HG03354 (cell line): ENCODE measurements around the gene NHP2.

Experiments
- ATAC-seq: cut with Tn5 transposase; IDR thresholded peaks from one replicate; pipeline ENCODE4 v1.9.1; 2021; ENCODE audit warnings: mild to moderate bottlenecking; ENCODE audit not compliant: unreplicated experiment, poor library complexity, severe bottlenecking

Gene NHP2

DNA sequence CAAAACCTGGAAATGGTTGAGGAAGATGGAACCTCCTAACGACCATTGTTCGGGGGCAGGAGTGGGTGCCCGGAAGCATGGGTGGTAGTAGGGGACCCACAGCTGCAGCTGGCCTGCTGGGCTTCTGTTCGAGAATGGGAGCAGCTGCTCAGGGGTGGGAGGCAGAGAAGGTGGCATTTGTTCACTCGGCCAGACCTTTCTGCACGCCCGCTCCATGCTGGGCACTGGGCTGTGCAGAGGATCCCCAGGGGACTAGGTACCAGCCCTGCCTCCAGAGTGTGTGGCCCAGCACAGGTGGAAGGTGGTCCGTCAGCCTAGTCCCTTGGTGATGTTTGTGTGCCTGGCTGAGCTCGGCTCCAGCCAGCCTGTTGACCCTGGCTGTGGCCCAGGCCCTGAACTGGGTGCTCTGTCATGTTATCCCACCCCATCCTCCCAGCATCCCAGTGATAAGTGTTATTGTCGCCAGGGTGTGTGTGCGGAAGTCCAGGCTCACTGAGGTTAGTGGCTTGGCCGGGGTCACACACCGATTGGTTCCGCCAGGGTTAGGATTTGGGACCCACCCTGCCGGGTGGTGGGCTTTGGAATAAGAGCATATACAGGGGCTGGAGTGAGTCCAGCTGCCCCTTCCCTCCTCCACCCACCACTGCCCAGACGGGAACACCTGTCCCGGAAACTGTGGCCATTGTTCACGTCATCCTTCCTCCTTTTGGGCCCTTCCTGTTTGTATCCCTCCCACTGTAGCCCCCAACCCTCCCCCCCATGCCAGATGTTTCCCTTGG lies 35.6 kb downstream of the NHP2 start:
- ATAC-seq = no peak

DNA sequence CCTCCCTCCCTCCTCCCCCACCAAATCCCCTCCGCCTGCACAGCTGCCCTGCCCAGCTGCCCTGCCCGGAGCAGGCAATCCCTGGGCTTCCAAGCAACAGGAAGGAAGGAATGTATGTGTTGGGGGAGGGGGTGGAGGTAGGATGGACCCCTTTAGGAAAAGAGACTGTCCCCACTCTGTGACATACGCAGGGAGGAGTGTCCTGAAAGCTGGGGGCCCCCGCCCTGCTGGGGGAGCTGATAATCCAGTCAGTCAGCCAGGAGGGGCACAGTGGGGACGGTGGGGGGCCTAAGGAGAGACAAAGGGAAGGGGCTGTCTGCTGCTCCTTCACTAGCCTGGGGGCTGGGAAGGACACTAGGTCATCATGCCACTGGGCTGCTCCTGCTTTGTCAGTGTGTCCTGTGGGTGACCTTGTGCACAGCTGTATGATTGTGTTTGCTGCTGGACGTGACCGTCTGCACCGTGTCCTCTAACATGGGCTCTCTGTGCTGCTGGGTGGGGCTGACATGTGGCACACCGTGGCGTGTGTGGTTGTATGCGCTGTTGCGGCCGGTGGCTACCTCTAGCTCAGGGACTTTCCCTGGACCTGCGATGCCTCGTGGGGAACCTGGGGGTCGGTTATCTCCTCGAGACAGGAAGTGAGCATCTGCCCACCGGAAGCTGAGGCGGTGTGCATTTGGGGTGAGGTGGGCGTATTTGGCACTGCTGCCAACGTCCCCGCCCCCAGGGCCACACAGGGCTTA lies 37.4 kb downstream of the NHP2 start:
- no peak for ATAC-seq

DNA sequence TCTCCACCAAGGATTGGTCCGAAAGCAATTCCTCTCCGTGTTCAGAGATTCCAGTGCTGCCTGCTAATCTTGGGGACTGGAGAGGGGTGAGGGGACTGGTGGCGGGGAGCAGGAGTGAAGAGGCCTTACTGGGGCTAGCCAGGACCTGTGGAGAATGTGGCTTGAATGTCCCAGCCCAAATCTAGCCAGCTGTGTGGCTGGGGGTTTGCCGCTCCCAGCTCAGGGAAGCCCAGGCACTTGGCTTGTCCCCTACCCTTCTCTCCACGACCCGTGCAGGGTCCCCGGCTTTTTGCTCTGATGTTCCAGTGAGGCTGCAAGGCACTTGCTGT lies 37.9 kb downstream of the NHP2 start:
- no peak for ATAC-seq

DNA sequence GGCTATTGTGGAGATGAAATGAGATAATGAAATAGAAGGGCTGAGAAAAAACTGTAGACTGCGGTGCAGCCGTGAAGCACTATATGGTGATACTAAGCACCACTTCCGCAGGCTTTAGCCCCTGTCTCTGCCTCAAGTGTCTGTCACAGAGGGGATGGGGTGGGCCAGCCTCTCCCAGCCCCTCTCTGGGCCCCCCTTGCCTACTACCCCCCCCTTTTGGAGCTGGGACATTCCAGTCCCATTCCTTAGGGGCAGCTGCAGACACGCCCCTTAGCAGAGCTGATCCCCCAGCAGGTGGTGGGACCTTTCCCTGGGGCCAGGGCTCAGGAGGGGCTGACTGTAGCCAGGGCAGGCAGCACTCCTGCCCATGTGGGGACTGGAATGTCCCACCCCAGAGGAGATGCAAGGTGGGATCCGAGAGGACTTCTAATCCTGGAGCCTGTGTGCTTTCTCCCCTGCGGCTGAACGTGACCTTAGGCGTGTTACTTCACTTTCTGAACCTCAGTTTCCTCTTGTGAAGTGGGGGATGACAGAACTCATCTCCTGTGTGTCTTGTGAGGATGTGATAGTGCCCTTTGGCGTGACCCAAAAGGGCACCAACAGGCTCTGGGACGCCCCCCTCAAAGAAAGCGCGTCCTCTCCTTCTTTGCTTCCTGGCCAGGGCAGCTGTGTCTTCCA lies 38.4 kb downstream of the NHP2 start:
- no peak for ATAC-seq

DNA sequence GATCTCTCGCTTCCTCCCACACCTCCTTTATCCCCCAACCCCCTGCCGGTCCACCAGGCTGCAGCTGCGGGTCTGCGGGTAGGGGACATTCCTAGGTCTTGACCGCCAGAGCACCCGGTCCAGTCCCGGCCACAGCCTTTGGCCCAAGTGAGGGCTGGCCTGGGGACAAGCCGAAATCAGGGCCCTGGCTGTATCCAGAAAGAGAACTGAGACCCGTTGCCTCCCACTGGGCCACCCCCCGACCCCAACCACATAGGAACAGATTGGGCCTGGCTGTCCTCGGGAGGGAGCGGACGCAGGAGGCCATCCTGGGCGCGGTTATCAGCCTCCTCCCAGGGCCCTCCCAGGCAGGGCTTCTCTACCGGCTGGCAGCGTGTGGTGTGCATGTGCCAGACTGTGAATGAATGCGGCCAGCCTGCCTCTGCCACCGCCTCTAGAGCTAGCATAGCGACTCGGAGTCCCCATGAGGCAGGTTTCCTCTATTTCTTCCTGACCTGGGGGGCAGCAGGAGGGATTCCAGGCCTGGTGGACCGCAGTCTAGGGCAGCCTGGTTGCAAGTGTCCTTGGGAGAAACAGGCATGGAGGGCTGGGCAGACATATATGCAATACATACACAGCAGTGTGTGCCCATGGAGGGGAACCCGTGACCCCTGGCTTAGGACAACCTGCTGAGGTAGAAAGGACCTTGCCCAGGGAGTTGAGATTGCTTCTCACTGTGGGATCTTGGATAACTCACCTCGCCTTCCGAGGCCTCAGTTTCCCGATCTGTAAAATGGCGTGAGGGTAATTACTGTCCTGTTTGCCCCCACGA lies 39.2 kb downstream of the NHP2 start:
- ATAC-seq = no peak

DNA sequence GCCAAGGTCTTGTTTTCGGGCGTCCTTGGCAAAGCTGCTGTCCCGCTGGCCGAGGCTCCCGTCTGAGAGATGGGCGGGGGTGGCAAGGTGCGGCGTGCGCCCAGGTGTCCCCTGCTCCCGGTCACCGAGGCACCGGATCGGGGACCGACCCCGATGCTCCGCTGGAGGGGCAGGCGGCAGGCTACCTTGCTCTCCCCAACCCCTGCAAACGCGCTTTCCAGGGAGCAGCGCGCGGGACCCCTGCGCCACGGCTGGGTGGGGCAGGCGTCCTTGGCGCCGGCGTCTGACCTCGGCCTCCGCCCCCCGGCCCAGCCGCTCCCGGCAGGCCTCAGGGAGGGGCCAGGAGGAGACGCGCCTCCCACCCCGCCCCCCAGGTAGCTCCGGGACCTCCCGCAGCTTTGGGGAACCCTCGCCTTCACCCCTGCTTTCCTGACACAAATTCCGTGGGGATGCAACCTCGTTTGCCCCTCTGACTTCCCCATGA lies 39.8 kb downstream of the NHP2 start:
- no peak for ATAC-seq

DNA sequence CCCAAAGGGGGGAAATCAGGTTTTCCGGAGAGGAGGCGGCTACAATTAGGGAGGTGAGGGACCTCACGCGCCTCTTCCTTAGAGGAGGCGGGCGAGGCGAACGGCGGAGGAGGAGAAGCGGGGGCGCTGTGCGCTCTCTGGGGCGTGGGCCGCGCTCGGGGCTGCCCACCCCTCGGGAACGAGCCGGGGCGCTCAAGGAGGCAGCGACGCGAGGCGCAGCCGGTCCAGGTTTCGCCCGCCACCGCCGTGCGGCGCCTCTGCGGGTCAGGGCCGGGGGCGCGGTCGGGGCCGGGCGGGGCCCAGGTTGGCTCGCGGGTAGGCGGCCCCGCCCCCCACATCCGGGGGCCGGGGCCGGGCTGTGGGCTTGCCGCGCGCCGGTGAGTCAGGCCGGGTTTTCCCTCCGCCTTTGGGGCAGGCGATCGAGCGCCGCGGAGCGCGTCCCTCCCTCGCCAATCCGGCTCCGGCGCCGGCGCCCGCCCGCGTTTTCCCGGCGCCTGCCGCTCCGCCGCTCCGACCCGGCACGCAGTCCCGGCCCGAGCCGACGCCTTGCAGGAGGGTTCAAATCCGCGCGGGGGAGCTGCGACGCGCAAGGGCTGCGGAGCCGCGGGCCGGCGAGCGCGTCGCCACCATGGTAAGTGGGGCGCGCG lies 40.4 kb downstream of the NHP2 start, which contains the start of gene N4BP3:
Gene N4BP3 (plus strand): TSS at position 392 of the 647 bp plus-strand sequence. CDS start 6,052 bp downstream, outside the sequence.
- ATAC-seq = peak; percentile 68

DNA sequence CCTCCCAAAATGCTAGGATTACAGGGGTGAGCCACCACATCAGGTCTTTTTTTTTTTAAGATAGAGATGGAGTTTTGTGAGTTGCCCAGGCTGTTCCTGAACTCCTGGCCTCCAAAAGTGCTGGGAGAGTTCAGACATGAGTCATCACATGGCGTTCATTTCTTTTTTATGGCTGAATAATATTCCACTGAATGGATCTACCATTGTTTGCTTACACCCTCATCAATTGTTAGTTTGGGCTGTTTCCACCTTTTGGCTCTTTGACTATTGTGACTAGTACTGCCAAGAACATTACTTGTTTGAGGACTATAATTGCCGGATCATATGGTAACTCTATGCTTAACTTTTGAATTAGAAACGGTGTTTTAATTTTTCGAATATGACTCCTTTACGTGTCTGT lies 41.1 kb downstream of the NHP2 start:
- no peak for ATAC-seq

DNA sequence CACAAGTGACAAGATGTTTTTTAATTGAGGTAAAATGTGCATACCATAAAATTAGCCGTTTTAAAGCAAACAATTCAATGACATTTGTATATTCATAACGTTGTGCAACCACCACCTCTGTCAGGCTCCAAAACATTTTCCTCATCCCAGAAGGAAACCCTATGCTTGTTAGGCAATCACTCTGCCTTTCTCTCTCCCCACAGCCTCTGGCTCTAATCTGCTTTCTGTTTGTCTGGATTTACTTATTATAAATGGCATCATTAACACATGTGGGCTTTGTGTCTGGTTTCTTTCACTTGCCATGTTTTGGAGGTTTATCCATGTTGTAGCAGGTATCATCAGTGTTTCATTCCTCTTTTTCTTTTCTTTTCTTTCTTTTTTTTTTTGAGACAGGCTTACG lies 41.8 kb downstream of the NHP2 start:
- ATAC-seq = no peak

DNA sequence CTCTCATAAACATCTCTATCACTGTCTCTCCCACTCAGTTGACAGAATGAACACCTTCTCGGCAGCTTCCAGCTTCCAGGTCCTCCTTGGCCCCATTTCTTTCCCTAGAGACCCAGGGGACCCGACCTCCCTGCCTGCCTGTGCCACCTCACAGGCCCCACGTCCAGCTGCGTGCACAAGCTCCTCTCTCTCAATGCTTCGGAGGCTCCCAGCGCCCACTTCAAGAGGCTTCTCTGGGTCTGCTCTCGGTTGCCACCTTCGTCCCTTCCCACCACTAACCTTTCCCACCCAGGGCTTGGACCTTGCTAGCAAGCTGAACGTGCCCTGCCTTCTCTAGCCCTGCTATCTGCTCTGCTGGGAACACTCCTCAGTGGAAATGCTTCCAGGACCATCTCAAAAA lies 43.2 kb downstream of the NHP2 start:
- no peak for ATAC-seq

DNA sequence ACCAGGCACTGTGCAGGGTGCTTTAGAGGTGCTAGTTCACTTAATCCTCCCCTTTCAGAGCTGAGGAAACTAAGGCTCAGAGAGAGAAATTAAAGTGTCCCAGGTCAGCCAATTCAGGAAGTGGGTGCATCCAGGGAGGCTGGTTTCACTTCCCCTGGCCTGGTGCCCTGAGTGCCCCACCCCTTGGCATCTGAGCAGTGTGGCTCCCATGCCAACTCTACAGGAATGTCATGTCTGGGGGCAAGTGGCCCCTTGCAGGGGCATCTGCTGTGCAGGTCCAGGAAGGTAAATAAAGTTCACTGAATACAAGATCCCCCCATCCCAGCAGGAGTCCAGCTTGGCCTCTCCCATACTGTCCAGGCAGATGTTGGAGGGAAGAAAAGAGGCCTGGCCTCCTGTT lies 44.7 kb downstream of the NHP2 start:
- no peak for ATAC-seq

DNA sequence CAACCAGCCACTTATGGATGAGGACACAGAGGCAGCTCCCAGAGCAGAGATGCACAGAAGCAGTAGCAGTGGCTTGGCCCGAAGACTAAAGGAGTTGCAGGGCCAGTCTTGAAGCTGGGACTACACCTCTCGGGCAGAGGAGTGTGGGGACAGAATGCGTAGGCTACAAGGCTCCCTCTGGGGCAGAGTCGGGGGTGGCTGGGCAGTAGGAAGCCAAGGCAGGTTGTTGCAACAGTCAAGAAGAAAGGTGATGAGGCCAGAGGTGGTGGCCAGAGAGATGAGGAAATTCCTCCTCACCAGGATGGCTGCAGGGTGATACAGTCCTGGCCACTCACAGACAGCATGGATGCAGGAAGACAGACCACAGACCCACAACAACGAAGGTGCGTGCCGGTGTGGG lies 45.2 kb downstream of the NHP2 start:
- no peak for ATAC-seq

DNA sequence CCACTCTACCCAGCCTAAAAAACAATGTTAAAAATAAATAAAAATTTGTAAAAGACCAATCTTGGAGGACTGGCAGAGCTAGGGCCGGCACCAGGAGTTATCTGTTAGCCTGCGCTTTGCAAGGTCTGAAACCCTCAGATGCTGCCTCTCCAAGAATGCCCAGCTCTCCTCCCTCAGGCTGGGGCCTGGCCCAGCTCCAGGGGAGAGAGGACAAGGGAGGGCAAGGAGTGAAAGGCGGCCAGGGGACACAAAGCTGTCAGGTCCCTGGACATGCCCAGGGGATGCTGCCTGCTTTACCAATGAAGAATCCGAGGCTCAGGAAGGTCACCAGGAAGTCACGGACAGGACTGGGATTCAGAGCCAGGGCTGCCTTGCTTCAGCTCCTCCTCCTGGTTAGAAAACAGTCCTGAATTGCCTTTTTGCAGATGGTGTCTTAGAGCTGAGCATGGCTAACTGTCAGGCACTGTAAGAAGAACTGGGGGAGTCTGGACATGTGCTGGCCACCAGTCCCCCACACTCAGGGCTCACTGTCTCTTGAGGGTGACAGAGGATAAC lies 45.9 kb downstream of the NHP2 start:
- ATAC-seq = no peak

DNA sequence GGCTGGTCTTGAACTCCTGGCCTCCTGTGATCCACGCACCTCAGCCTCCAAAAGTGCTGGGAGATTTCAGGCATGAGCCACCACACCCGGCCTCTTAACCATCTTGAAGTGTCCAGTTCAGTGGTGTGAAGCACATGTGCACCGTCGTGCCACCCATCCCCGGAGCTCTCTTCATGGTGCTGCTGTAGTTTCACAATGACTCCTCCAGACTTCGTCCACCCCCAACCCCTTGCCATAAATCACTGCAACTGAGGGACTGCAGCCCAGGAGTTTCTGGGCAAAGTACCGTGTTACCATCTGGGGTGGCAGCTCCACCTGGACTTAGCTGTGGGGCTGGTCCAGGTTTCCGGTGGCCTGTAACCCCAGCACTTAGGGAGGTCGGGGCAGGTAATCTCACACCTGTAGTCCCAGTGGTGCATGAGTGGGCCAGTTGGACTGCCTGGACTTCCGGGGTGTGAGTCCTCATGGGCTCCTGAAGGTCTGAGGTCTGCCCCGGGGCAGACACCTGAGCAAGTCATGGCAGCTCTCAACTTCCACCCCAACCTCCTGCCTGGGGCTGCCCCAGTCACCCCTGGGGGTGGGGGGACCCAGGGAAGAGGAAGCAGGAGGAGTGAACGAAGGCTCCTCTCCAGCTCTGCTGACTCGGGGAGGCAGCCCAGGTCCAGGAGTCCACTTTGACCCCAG lies 47.0 kb downstream of the NHP2 start:
- no peak for ATAC-seq

DNA sequence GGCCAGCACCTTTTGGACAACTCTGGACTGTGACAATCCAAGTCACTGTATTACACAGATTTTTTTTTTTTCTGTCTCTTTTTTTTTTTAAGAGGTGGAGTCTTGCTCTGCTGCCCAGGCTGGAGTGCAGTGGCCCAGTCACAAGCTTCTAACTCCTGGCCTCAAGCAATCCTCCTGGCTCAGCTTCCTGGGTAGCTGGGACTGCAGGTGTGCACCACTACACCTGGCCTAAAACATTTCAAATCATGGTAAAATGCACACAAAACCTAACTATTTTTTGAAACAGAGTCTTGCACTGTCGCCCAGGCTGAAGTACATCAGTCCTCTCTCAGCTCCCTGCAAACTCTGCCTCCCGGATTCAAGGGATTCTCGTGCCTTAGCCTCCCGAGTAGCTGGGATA lies 47.6 kb downstream of the NHP2 start:
- no peak for ATAC-seq

DNA sequence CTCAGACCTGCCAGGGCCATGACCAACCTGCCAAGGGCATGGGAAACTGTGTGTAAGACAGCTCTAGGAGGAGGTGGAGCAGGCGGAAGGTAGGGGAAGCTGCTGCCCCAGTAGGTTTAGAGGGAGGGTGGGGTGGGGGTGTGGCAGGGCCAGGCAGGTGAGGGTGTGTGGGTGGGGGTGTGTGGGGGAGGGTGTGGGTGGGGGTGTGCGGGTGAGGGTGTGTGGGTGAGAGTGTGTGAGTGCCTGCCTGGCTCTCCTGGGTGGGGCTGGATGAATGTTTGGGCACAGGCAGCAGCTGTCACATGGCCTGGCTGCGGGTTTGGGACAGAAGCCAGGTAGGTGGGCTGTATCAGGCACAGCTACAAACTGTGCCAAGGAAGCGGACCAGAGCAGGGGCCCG lies 49.2 kb downstream of the NHP2 start:
- no peak for ATAC-seq

DNA sequence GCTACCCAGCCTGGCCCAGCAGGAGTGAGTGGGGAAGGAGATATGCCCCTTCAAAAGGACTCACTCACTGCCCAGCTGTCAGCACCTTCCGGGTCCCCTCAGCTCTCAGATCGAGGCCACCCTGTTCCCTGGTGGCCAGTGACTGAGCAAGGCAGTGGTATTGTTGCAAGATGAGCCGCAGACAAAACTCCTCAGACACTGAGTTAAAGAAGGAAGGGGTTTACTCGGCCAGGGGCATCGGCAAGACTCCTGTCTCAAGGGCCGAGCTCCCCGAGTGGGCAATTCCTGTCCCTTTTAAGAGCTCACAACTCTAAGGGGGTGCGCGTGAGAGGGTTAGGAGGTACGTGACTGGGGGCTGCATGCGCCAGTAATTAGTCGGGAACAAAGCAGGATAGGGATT lies 50.1 kb downstream of the NHP2 start:
- no peak for ATAC-seq
